GM12864 (cell line): ENCODE data around the gene BANF2.

ENCODE experiments used
- DNase-seq: peaks from one replicate; pipeline ENCODE4 v3.0.0-alpha.2; 2011; ENCODE audit warnings: low read depth
- H3K4me3 ChIP-seq: 2 replicates; pipeline ENCODE4 v1.5.1; 2011; ENCODE audit warnings: mild to moderate bottlenecking, low read depth, low read length, control low read depth
- CTCF ChIP-seq: IDR thresholded peaks from 2 replicates; pipeline ENCODE4 v1.5.1; 2011; ENCODE audit warnings: low read depth, mild to moderate bottlenecking, moderate library complexity, low read length, control low read depth, inconsistent platforms; ENCODE audit errors: missing control alignments

Gene BANF2

GRCh38 chr20:17751640-17752039 lies 51.9 kb downstream of the BANF2 start:
- no peak overlapping the region for H3K4me3 ChIP-seq
- DNase-seq, result no peak
- no peak for TF ChIP-seq CTCF

GRCh38 chr20:17752459-17752858 lies 52.7 kb downstream of the BANF2 start:
- no peak for TF ChIP-seq CTCF
- no peak for DNase-seq

DNA sequence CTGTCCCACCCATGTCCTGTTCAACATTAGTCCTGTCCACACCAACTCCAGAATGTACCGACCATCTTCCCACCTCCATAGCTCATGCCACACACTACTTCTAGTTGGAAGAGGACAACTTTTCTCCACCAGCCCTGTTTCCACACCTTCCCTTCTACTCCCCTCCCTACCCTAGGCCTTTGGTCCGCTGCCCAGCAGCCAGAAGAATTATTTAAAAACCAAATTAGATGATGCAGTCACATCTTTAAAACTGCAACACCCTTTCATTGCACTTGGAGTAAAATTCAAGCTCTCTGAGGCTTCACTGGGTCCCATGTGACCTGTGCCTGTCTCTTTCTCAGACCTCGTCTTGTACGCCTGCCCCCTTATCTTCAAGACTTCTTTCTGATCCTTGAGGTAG lies 53.8 kb downstream of the BANF2 start:
- H3K4me3 ChIP-seq, result no peak overlapping the region
- no peak for TF ChIP-seq CTCF
- DNase-seq, result no peak

More at GRCh38 chr20:17752459-17752858, 52.7 kb downstream of the BANF2 start:
- no peak overlapping the region for H3K4me3 ChIP-seq

GRCh38 chr20:17756529-17756928 lies 56.8 kb downstream of the BANF2 start:
- no peak for DNase-seq
- no peak for TF ChIP-seq CTCF
- no peak overlapping the region for H3K4me3 ChIP-seq

DNA sequence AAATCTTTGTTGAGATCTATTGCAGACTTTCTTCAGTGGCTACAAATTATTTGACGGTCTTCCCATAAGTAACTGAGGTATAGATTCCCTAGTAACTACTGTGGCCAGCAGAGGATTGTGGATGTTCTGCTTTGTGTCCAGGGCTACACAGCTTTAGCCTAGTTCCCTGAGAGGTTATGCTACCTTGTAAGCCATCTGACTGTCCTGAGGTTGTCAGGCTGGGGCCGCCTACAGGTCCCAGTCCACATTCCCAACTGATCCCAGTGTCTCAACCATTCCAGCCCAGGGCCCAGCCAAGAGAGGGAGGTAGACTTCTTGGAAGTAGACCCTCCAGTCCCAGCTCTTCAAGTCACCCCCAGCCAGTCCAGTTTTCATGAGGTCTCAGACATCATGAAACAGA lies 57.7 kb downstream of the BANF2 start:
- TF ChIP-seq CTCF, result no peak
- H3K4me3 ChIP-seq, result no peak overlapping the region
- DNase-seq, result no peak

DNA sequence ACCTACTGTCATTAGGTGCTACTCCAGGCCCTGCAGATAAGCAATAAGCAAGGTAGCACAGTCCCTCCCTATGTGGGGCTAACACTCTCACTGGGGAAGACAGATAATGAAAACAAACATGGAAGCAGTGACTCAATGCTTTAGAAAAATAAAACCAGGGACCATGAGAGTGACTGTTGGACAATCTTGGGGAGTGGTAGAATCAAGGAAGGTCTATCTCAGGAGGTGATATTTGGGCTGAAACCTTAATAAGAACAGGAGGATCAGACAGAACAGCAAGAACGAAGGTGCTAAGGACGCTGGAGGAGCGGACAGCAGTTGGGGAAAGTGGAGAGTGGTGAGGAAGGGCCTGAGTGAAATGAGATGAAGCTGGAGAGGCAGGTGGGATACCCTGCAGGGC lies 58.2 kb downstream of the BANF2 start:
- TF ChIP-seq CTCF, result no peak
- H3K4me3 ChIP-seq, result no peak overlapping the region
- DNase-seq, result no peak

- no peak for DNase-seq
- no peak for TF ChIP-seq CTCF
- H3K4me3 ChIP-seq, result no peak overlapping the region
These were observed 58.7 kb downstream of the BANF2 start for GRCh38 chr20:17758512-17758911.
